Esophagus muscularis mucosa (tissue), 4 donors: Measurements from ENCODE around the gene MRPL46. TPM values are rescaled to one million over a fixed set of nuclear protein-coding genes. Genes with fewer than 3 reads are reported as not detected.

Experiments
- DNase-seq: peaks from one replicate; pipeline ENCODE4 v3.0.0-alpha.2; 2017; ENCODE audit errors: extremely low spot score
- H3K27ac ChIP-seq, 4 donors: fragments of 200-600 bp; sonication (generic); replicated peaks in 1 of 4; 1 replicate in 3 of 4; 2 replicates in 1 of 4; pipeline ENCODE4 v1.5.1; 2016 to 2019; ENCODE audit warnings: mild to moderate bottlenecking in 1 of 4
- H3K27me3 ChIP-seq, 4 donors: fragments of 200-600 bp; sonication (generic); one replicate each; pipeline versions ENCODE4 v1.5.1 to v1.6.0; 2016 to 2019
- H3K36me3 ChIP-seq, 4 donors: fragments of 200-600 bp; sonication (generic); one replicate each; pipeline ENCODE4 v1.5.1; 2016 to 2019
- H3K4me1 ChIP-seq, 4 donors: fragments of 200-600 bp; sonication (generic); one replicate each; pipeline ENCODE4 v1.5.1; 2016 to 2019
- H3K4me3 ChIP-seq, 4 donors: fragments of 200-600 bp; sonication (generic); 1 replicate in 2 of 4; 2 replicates in 2 of 4; pipeline ENCODE4 v1.5.1; 2016 to 2019; ENCODE audit warnings: mild to moderate bottlenecking in 4 of 4, moderate library complexity in 1 of 4
- H3K9me3 ChIP-seq, 4 donors: fragments of 200-600 bp; sonication (generic); 1 replicate in 3 of 4; 2 replicates in 1 of 4; pipeline ENCODE4 v1.5.1; 2016 to 2019
- CTCF ChIP-seq, 3 experiments: fragments of 200-600 bp in 2 of 3; fragments of 450-650 bp in 1 of 3; sonication (generic) in 2 of 3; IDR thresholded peaks; one replicate each; pipeline ENCODE4 v1.5.1; 2017 to 2019; ENCODE audit warnings: antibody characterized with exemption in 3 of 3, mild to moderate bottlenecking in 2 of 3, moderate library complexity in 1 of 3
- EP300 ChIP-seq: sonication (generic); formaldehyde crosslinking; IDR thresholded peaks from one replicate; pipeline ENCODE4 v1.6.1; 2017; ENCODE audit warnings: antibody characterized with exemption
- POLR2A ChIP-seq: fragments of 450-650 bp; IDR thresholded peaks from one replicate; pipeline ENCODE4 v1.6.1; 2017; ENCODE audit warnings: antibody characterized with exemption, moderate library complexity, mild to moderate bottlenecking, low read depth
- POLR2AphosphoS5 ChIP-seq, 2 donors: sonication (generic); formaldehyde crosslinking; IDR thresholded peaks; one replicate each; pipeline ENCODE4 v1.6.1; 2017; ENCODE audit warnings: antibody characterized with exemption in 2 of 2
- WGBS: methylation state at CpG from one replicate; pipeline ENCODE4 v1.1.5; 2018; 5-methylcytosine and 5-hydroxymethylcytosine counted together
- intact Hi-C: fragments of 100-400 bp; cut with DNase I; formaldehyde crosslinking; loops from one replicate; pipeline ENCODE4 v1.15.1; 2023
- total RNA-seq, 4 donors: library from RNA; depleted of rRNA; stranded (reverse); fragments of >200 nt; gene quantifications; one replicate each; pipeline versions ENCODE4 v1.1.0 to v1.2.1, GENCODE V29; 2016

Gene MRPL46
- total RNA-seq, 4 donors from 2014 or later, result 14.5 to 27.8 (median 25.1) TPM

- DNase-seq, result peak; percentile 17
- Histone ChIP-seq H3K4me3 (no peak overlapping the region), H3K36me3 (peaks cover 10 to 31% (median 18%) of the 10 kb centered on the region in 4 donors), H3K9me3 (no peaks in the 10 kb centered on the region), H3K27me3 (peaks cover 0 to 5% (median 0%) of the 10 kb centered on the region in 4 donors), H3K27ac (no peak overlapping the region), H3K4me1 (peaks cover 5 to 10% (median 8%) of the 10 kb centered on the region in 4 donors)
- TF ChIP-seq POLR2AphosphoS5 (IDR thresholded peaks at IDR 0.05) (no peak), CTCF (IDR thresholded peaks at IDR 0.05) (no peak), EP300 (no peak), POLR2A (no peak)
- 44% methylated on average over 1 of the region's 1 CpG for WGBS
- intact Hi-C loops, result no loop called here
Measured at GRCh38 chr15:88454236-88454635, 13.0 kb downstream of the MRPL46 start.

- peaks cover 4 to 25% (median 12%) of the 10 kb centered on the region in 4 donors for H3K36me3 ChIP-seq
- no peak overlapping the region for H3K27ac ChIP-seq
- no peak overlapping the region for H3K4me3 ChIP-seq
- no peak for TF ChIP-seq CTCF (IDR thresholded peaks at IDR 0.05)
- no peak for TF ChIP-seq EP300
- no peak for TF ChIP-seq POLR2AphosphoS5 (IDR thresholded peaks at IDR 0.05)
- TF ChIP-seq POLR2A, result no peak
- intact Hi-C loops, result no loop called here
- 43% methylated on average over 1 of the region's 1 CpG for WGBS
- peaks cover 5 to 10% (median 8%) of the 10 kb centered on the region in 4 donors for H3K4me1 ChIP-seq
- no peak for DNase-seq
- peaks cover 0 to 8% (median 0%) of the 10 kb centered on the region in 4 donors for H3K27me3 ChIP-seq
- H3K9me3 ChIP-seq, result no peaks in the 10 kb centered on the region
Measured at GRCh38 chr15:88453651-88454050, 13.5 kb downstream of the MRPL46 start.

- 6% methylated on average over 7 of the region's 12 CpGs for WGBS
- intact Hi-C loops, result no loop called here
Measured at GRCh38 chr15:88450125-88450798, 16.9 kb downstream of the MRPL46 start.

GRCh38 chr15:88449581-88449980 is 17.6 kb downstream of the MRPL46 start:
- intact Hi-C loops, result no loop called here

More at GRCh38 chr15:88450125-88450798, 16.9 kb downstream of the MRPL46 start:
- Histone ChIP-seq H3K4me1 (peaks cover 5 to 9% (median 8%) of the 10 kb centered on the region in 4 donors), H3K4me3 (no peak overlapping the region), H3K27me3 (peaks cover 0 to 8% (median 0%) of the 10 kb centered on the region in 4 donors), H3K27ac (no peak overlapping the region), H3K36me3 (no peaks in the 10 kb centered on the region), H3K9me3 (no peaks in the 10 kb centered on the region)
- TF ChIP-seq CTCF (IDR thresholded peaks at IDR 0.05) (peak; percentile 7 to 41 (median 27)), EP300 (no peak)
- peak; percentile 90 for DNase-seq

More at GRCh38 chr15:88449581-88449980, 17.6 kb downstream of the MRPL46 start:
- Histone ChIP-seq H3K9me3 (no peaks in the 10 kb centered on the region), H3K27ac (no peak overlapping the region), H3K4me1 (peaks cover 1 to 2% (median 2%) of the 10 kb centered on the region in 4 donors), H3K36me3 (no peaks in the 10 kb centered on the region), H3K27me3 (peaks cover 0 to 8% (median 0%) of the 10 kb centered on the region in 4 donors), H3K4me3 (no peak overlapping the region)
- no peak for DNase-seq
- TF ChIP-seq POLR2AphosphoS5 (IDR thresholded peaks at IDR 0.05) (no peak), CTCF (IDR thresholded peaks at IDR 0.05) (no peak), POLR2A (no peak), EP300 (no peak)
- WGBS, result 86% methylated on average over 7 of the region's 8 CpGs
